Kidney glomerular epithelial cell (primary cell): ENCODE data around the gene SMPD4.
"Not testable (repeated sequence)": the region's sequence is repeated elsewhere in the genome, so short reads cannot be mapped to it uniquely, and the experiment has no call there.

Source experiments
- DNase-seq: peaks from one replicate; lab custom pipeline; 2025; lab: John Stamatoyannopoulos, UW

SMPD4 gene

DNA sequence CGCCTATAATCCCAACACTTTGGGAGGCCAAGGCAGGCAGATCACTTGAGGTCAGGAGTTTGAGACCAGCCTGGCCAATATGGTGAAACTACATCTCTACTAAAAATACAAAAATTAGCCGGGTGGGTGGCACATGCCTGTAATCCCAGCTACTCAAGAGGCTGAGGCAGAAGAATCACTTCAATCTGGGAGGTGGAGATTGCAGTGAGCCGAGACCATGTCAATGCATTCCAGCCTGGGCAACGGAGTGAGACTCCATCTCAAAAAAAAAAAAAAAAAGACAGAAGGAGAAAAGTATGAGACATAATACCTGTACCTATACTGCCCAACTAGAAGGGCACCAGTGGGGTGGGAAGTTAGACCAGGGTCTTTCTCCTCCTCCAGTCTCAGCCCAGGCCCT lies 22.0 kb downstream of the SMPD4 start:
- DNase-seq: not testable (repeated sequence)

DNA sequence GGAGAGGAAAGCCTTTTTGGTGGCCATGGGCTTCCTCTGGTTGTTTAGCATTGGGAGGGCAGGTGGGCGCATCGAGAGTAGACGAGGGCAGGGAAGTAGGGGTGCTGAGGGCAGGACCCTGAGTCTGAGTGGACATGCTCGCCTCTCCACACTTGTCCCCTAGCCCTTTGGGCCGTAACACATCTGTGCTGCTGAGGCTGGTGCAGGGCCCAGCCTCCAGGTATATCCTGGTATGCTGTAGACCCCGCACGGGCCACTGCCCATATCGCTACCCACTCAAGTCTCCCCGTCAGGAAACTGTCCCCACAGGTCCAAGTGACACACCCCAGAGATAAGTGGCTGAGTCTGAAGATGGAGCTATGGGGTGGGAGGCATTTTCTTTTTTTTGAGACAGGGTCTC lies 22.8 kb downstream of the SMPD4 start:
- no peak for DNase-seq

DNA sequence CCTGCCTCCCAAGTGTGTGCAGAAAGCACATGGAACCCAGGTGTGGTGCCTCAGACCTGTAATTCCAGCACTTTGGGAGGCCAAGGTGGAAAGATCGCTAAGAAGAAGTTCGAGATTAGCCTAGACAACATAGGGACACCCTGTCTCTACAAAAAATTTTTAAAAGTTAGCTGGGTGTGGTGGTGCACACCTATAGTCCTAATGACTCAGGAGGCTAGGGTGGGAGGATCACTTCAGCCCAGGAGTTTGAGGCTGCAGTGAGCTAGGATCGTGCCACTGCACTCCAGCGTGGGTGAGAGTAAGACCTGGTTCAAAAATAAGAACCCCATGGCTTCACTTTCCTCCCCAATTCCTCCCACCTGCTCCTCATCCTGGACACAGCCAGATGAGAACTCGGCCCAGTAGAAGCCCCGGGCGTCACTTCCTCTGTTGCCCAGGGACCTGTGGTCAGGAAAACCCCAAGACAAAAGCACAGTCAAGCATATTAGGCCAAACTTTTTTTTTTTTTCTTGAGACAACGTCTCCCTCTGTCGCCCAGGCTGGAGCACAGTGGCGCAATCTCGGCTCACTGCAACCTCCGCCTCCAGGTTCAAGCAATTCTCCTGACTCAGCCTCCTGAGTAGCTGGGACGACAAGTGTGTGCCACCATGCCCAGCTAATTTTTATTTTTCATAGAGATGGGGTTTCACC lies 23.4 kb downstream of the SMPD4 start:
- DNase-seq: peak; percentile 9

- DNase-seq: not testable (repeated sequence)
Measured at GRCh38 chr2:130157354-130157753, 24.0 kb downstream of the SMPD4 start.

DNA sequence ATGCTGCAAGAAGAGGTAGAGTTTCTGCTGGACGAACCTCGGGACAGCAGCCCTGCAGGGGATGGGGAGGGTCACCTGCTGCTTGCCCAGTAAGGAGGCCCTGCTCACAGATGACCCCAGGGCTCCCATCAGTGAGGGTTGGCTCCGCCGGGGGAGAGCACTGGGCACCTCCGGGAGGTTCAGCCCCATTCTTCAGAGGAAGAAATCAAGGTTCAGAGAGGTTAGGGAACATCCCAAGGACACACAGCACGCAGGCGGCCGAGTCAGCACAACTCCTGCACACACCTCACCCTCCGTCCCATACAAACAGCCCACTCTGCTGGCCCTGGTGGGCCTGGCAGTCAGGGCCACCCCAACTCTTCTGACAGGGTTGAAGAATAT lies 24.8 kb downstream of the SMPD4 start:
- DNase-seq: no peak

DNA sequence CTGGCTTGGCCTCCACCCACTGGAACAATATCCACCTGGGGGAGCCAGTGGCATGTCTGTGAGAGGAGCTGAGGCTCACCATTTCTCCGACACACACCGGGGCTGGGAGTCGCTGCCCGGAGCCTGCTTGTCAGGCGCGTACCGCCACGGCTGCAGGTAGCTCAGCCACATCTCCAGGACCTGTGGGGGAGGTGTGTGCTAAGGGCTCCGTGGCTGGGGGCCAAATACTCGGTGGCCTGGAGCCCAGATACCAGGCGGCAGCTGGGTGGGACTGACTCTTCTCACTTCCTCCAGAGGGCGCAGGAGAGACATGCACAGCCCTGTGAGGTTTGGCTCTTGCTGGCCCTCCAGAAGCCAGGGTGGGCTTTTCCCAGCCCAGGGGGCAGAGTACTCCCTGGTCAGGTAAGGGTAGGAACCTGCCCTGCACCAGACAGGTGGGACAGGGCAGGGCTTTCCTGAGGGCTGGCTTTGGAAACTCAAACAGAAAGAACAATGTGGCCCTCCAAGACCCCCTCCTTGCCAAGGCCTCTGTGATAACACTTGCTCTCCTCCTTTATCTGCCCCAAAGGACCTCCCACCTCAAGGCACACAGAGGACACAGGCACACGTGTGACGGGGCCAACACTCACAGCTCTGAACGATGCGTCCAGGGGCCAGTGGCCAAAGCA lies 25.3 kb downstream of the SMPD4 start:
- peak; percentile 33 for DNase-seq

GRCh38 chr2:130154773-130155765 lies 26.3 kb downstream of the SMPD4 start:
- DNase-seq: no peak

DNA sequence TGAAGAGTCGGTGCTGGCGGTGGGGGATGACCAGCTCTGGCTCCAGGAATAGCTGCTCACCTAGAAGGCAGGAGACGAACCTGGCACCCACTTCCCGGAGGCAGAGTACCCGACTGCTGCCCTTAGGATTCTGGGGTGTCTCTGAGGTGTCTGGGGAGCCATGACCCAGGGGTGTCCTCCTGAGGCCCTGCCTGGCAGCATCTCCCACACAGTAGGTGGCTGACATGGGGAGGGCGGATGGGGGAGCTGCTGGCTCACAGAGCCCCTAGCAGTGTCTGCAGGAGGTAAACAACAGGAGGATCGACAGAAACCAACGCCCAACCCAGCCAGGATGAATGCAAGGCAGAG lies 27.0 kb downstream of the SMPD4 start:
- DNase-seq: not testable (repeated sequence)

DNA sequence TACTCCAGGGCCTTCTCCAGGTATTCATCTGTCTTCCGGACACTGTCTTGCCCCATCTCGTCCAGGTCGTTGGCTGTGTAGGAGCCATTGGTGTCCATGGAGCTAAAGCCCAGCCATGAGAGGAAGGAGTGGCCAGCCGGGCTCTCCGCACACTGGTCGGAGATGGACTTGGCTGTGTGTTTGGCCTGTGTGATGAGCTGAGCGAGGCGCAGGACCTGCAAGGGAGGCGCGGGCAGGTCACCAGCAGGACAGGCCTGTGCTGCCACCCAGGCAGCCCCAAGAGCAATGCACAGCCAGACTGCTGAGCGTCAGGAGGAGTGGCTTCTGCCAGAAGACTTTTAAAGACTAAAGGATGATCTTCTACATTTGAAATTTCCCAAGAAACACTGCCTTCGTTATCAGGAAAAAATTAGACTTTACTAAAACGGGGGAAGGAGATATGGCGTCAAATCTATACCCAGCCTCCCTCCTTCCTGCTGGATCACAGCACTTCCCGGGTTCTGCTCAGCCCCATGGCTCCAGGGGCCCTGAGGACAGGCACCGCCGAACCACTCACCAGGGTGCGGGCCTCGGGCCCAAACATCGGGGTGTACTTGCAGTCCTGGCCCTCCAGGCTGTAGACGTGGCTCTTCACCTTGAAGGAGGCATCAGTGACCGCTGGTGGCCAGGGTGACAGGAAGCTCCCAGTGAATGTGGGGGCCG lies 27.5 kb downstream of the SMPD4 start:
- not testable (repeated sequence) for DNase-seq

- no peak for DNase-seq
Measured at GRCh38 chr2:130152816-130153595, 28.4 kb downstream of the SMPD4 start.

GRCh38 chr2:130152136-130152815 lies 29.1 kb downstream of the SMPD4 start:
- DNase-seq: not testable (repeated sequence)

DNA sequence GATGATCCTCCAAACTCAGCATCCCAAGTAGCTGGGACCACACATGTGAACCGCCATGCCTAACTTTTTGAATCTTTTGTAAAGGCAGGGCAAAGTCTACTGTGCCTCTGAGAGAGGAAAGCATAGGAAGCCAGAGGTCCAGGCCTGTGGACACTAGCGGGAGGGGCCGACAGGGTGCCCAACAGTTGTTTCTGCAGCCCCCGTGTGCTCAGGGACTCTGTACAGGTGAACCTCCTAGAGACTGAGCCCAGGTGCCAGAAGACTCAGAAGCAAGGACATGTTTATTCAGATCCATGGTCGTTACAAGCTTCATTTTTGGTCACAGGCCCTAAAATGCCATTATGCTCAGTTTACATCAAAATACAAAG lies 30.3 kb downstream of the SMPD4 start:
- DNase-seq: not testable (repeated sequence)

DNA sequence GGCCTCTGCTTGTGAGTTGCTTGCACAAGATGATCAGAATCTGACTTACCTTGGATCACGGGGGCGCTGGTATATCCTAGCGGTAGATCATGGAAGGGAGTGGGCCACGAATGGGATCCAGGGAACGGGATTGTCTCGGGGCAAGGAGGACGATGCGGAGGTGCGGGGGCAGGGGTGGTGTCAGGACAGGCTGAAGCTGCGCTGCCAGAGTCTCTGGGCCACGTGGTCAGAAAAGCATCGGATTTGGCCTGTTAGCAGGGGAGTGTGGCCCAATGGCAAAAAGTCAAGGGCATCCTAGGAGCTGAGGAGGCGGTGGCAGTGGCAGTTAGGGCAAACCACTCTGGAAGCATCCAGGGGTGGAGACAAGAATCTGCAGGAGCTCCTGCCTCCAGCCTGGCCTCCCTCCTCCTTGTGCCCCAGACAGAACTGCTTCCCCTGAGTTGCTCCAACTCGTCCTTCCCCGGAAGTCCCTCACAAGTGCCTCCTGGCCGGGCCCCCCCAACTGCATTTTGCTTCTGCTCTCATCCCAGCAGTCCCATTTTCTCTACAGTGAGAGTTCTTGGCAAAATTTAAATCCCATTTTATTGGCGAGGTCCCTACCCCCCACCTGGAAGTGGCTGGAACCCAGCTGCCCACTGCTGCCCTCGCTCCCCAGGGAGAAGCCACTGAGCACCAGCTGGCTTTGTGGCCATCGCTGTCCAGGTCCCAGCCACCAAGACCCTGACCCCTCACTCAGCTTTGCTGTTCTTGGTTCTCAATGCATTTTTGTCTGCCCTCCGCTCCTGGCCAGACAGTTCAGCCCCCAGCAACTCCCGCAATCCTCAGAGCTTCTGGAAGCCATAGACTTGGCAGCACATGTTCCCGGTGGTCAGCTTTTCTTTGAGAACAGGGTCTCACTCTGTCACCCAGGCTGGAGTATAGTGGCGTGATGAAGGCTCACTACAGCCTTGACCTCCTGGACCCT lies 30.9 kb downstream of the SMPD4 start:
- no peak for DNase-seq

DNA sequence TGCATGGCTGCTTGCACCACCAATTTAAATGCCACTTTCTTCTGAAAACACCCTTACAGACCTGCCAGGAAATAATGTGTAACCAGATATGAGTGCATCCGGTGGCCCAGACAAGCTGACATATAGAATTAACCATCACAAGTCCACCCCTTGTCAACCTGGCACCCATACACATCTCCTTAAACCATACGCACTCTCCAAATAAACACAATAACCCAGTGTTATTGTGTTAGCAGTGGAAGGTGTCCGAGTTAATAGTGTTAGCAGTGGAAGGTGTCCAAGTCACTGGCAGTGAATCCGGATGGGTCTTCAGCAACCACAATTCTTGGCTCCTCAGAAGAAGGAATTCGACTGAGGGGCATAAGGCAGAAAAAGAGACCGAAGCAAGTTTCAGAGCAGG lies 32.9 kb downstream of the SMPD4 start:
- not testable (repeated sequence) for DNase-seq

- not testable (repeated sequence) for DNase-seq
Measured at GRCh38 chr2:130145006-130145414, 36.4 kb downstream of the SMPD4 start, which contains the start of gene CCDC74B. CCDC74B (minus strand) TSS chr2:130145112; CDS start chr2:130144996, 116 bp downstream.

- DNase-seq: not testable (repeated sequence)
Measured at GRCh38 chr2:130143266-130144039, 37.9 kb downstream of the SMPD4 start.

- not testable (repeated sequence) for DNase-seq
Measured at GRCh38 chr2:130142396-130143265, 38.8 kb downstream of the SMPD4 start.
